Putamen (tissue), 1 donor: ENCODE measurements around the gene TRMT1L.

ENCODE experiments used
- DNase-seq: peaks from one replicate; pipeline ENCODE4 v3.0.0-alpha.2; 2016; ENCODE audit warnings: low spot score

The TRMT1L gene

DNA sequence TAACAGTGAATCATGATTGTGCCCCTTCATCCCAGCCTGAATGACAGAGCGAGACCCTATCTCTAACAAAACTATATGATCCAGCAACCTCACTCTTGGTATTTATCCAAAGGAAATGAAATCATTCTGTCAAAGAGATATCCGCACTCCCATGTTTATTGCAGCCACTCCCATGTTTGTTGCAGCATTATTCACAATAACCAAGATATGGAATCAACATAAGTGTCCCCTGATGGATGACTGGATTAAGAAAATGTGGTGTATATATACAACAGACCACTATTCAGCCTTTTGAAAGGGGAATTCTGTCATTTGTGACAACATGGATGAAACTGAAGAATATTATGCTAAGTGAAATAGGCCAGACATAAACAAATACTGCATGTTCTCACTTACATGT lies 44.4 kb downstream of the TRMT1L start:
- DNase-seq = no peak

DNA sequence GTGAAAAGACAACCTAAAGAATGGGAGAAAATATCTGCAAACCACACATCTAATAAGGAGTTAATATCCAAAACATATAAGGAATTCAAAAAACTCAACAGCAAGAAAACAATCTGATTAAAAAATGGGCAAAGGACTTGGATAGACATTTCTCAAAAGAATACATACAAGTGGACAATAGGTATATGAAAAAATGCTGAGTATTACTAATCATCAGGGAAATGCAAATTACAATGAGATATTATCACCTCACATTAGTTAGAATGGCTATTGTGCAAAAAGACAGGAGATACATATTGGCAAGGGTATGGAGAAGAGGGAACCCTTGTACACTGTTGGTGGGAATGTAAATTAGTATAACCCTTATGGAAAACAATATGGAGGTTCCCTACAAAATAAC lies 44.9 kb downstream of the TRMT1L start:
- no peak for DNase-seq

DNA sequence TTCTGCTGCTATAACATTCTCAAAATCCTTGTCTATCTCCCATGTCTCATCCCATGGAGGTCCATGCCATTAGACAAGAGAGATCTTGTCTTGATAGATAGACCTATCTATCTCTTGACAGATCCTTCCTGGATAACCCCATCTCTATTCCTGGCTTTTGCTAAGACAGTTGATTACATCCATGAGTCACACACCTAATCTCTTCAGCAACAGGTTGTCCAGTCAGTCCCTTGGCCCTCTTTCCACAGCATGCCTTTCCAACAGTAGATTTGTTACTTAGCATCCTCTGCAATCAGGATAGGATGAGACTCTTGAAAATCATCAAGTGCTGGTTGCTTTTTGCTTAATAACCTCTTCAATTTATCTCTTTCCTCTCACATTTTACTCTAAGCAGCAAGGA lies 46.6 kb downstream of the TRMT1L start:
- DNase-seq = no peak

DNA sequence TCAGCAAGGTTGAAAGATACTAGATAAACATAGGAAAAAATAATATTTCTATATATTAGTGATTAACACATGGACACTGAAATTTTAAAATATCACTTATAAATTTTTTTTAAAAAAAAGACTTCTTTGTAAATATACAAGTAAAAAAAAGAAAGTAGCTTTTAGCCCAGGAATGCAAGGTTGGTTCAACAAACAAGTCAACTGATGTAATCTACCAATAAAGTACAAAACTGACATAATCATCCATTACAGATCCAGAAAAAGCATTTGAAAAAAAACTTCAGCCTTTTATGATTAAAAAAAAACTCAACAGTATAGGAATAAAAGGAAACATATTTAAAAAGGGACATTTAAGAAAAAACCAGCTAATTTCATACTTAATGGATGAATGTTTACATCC lies 48.4 kb downstream of the TRMT1L start:
- no peak for DNase-seq

DNA sequence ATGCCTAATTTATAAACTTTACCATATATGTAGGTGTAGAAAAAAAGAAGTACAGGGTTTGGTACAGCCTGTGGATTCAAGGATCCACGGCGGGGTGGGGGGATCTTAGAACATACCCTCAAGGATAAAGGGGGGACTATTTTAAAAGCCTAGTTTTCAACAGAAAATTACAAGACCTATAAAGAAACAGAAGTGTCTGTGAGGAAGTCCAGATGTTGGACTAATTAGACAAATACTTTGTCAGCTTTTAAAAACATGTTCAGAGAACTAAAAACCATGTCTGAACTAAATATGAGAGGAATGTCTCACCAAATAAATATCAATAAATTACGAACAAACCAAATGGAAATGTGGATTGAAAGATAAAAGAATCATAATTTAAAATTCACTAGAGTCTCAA lies 51.6 kb downstream of the TRMT1L start:
- DNase-seq = no peak

DNA sequence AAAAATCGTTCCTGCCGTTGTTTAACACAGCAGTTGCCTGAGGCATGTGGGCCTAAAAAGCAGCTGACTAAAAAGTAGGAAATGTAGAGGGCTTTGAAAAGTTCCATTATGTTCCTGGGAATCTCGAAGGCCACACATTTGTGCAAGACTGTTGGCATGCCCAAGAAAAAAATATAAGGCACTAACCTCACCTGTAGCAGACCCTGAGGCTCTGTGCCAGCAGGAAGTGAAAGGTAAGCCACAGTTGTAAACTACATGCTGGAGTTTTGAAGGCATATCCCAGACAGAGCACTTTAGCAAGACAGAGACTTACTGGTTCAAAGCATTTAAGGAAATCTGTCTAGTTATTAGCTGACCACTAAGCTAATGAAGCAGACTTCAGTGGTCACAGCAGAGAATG lies 52.7 kb downstream of the TRMT1L start:
- no peak for DNase-seq

DNA sequence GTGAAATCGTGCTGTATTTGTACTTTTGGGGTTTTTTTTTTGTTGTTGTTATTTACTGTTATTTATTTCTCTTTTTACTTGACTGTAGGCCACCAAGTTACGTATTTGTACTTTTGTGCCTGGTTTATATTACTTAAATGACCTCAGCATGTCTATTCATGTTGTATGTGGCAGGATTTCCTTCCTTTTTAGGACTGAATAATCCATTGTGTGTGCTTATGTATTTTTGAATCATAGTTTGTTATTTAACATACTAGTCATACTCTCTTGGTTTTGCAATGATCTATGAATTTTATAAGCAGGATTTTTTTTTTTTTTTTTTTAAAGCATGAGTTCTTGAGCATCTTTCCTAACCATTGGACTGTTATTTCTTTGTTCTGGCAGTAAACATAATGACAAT lies 60.2 kb downstream of the TRMT1L start:
- DNase-seq = no peak

DNA sequence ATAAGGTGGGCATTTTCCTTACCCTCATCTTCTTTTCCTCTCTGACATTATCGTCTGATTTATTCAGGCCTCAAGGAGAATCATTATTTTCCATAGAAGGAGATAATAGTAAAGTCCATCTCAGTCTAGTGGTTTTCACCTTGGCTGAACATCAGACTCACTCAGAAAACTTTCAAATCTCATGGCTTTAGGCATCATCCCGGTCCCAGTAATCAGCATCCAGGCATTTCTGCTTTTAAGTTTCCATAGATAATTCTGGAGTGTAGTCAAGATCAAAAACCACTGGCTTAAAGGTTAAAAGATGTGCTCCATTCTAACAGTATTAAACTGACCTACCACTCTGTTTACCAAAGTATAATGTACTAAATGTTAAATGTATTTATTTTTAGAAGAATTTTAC lies 62.0 kb downstream of the TRMT1L start:
- no peak for DNase-seq

DNA sequence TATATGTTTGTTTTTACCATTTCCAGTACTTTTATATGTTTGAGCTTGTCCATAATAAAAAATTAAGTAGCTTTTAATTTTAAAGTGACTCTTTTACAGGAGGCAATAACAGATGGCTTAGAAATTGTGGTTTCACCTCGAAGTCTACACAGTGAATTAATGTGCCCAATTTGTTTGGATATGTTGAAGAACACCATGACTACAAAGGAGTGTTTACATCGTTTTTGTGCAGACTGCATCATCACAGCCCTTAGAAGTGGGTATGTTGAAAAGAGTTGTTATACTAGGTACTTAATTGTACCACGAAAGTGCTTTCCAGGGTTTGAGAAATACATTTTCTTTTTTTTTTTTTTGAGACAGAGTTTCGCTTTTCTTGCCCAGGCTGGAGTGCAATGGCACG lies 65.3 kb downstream of the TRMT1L start:
- DNase-seq = no peak

DNA sequence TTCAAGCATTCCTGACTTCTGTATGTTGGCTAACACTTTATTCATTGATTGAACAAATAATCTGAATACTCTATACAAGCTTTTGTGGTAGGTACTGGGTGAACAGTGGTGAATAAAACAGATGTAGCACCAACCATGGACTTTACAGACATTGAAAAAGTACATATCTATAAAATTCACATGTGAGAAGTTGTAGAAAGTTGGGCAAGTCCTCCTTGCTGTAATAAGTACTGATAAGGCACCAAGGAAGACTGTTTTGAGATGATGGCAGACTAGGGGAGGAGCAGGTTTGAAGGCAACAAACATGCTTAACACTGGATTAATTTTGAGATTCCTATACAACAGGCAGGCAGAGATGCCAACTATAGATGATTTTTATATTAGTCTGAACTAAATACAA lies 69.0 kb downstream of the TRMT1L start:
- DNase-seq = no peak

DNA sequence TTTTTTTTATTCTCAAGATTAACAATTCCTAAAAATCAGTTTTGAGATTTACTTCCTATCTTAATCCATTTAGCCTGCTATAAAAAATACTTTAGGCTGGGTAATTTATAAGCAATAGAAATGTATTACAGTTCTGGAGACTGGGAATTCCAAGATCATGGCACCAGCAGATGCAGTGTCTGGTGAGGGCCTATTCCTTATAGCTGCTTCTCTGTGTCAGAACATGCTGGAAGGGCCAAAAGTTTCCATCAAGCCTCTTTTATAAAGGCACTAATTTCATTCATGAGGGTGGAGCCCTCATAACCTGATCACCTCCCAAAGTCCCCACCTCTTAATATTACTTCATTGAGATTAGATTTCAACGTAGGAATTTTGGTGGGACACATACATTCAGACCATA lies 69.7 kb downstream of the TRMT1L start:
- no peak for DNase-seq

DNA sequence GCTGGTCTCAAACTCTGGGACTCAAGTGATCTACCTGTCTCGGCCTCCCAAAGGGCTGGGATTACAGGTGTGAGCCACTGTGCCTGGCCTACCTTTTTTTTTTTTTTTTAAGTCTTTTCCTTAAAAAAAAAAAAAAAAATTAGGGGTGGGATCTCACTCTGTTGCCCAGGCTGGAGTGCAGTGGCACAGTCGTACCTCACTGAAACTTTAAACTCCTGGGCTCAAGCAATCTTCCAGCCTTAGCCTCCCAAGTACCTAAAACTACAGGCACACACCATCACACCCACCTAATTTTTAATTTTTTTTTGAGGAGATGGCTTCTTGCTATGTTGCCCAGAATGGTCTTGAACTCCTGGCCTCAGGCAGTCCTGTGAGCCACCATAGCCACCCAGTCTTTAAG lies 72.9 kb downstream of the TRMT1L start:
- no peak for DNase-seq

DNA sequence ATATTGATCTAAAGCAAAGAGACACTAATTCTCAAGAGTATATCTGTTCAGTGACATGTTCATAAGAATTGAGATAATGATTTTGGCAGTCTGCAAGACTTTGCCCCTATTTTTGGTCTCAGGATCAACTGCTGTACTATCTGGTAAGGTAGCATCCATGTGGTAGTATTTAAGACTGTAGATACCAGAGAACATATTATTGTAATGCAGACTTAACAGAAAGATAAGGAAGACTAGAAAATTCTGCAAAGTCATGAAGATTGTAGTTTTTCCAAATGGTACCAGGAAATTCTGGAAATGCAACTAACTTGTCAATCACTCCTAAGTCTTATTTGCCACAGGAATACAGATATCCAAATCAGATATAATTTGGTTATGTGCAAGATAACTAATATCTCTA lies 76.3 kb downstream of the TRMT1L start:
- no peak for DNase-seq

DNA sequence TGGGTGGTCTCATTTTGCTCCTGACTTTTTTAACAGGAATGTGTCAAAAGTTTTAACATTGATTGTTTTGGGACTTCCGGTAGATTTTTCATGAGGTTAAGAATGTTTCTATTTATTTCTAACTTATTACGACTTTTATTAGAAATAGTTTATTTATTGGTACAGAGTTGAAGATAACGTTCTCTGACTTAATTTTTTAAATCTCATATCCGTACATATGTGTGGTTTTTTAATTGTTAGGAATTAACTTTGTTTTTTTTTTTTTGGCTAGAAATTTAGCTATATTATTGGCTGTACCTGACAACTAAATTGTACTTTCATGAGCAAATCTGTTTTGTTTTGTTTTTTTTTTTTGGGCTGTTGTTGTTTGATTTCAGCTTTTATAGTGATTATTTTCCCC lies 79.4 kb downstream of the TRMT1L start:
- DNase-seq = no peak

DNA sequence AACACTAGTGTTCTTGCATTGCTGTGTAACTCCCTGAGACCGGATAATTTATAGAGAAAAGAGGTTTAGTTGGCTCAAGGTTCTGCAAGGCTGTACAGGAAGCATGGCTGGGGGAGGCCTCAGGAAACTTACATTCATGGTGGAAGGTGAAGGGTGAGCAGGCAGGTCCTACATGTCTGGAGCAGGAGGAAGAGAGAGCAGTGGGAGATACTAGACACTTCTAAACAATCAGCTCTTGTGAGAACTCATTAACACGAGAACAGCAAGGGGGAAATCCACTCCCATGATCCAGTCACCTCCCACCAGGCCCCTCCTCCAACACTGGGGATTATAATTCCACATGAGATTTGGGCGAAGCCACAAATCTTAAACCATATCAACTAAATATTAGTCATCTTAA lies 81.3 kb downstream of the TRMT1L start:
- no peak for DNase-seq

DNA sequence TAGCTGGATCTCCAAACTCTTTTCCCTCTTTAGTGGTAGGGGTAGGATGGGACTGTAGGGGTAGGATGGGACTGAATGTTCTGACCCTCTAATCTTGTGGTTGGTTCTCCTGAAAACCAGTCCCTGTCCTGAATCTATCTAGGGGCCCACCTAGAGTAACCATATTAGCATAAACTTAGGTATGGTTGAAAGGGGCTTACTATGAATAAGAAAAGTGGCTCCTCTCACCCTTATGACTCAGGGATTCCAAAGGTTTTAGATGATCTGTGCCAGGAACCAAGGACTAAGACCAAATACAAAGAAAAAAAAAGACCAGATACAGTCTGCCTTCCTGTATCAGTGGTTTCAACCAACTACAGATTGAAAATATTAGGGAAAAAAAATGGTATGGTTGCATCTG lies 82.4 kb downstream of the TRMT1L start:
- DNase-seq = no peak

DNA sequence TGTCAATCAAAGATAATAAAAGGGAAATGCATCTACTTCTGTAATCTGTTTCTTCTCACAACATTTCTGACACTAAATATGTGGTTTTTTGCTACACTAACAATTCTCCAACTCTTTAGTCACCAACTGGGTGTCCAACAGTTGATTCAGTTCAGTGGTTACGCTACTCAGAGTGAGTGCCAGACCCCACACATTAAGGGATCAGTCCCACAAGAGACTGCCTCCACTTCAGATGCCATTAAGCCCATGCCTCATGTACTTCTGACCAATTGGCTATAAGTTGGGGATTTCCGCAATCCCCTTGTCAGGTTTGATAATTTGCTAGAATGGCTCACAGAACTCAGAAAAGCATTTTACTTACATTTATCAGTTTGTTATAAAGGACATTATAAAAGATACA lies 83.0 kb downstream of the TRMT1L start:
- no peak for DNase-seq

DNA sequence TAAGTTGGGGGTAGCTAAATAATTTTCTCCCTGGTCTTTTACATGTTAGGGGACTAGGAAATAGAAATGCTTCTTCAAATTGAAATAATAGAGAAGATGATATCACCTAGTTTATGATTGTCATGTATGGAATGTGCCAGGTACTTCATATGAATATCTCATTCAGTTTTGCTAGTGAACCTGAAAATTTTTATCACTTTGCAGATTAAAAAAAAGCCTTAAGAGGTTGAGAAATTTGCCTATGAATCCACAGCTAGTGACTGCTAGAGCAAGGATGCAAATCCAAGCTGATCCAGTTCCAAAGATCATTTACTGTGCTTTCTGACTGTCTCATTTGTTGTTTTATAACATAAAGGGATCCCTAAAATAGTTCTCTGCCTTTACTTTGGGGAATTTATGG lies 86.7 kb downstream of the TRMT1L start:
- DNase-seq = no peak

DNA sequence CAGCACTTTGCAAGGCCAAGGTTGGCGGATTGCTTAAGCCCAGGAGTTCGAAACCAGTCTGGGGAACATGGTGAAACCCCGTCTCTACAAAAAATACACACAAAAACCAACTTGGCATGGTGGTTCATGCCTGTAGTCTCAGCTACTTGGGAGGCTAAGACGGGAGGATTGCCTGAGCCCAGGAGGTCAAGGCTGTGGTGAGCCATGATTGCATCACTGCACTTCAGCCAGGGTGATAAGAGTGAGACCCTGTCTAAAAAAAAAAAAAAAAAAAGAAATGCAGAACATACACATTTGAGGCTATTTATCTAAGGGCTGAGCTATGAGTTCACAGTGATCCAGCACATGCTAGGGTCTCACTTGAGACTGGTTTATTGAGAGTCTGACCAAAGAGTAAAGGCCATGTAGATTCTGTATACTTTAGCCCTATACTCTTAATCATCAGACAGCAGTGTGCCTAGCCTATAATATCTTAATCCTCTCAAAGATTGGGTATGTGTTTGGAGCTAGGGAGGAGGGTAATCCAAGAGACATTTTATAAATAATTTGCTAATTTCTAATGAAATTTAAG lies 87.5 kb downstream of the TRMT1L start:
- no peak for DNase-seq

DNA sequence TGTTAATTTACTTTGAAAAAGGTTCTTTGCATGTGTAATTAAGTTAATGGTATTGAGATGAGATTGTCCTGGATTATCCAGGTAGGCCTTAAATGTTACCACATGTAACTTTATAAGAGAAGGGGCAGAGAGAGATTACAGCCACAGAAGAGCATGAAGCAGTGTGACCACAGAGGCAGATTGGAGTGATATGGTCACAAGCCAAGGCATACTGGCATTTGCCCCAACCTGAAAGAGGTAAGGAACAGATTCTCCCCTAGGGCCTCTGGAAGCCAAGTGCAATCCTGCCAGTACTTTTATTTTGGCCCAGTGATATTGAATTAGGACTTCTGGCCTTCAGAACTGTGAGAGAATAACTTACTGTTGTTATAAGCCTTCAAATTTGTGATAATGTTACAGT lies 88.4 kb downstream of the TRMT1L start:
- DNase-seq = no peak
